HFF-Myc (cell line): ENCODE results near the gene CHRNA9.
"Not testable (repeated sequence)": the region's sequence is repeated elsewhere in the genome, so short reads cannot be mapped to it uniquely, and the experiment has no call there.

Experiments
- DNase-seq: peaks from one replicate; pipeline ENCODE4 v3.0.0-alpha.2; 2011; ENCODE audit warnings: low read depth; ENCODE audit errors: extremely low read depth
- H3K4me3 ChIP-seq: replicated peaks from 2 replicates; pipeline ENCODE4 v1.5.1; 2011; ENCODE audit warnings: low read depth, mild to moderate bottlenecking, control low read depth, low read length
- CTCF ChIP-seq: IDR thresholded peaks from 2 replicates; pipeline ENCODE4 v1.5.1; 2012; ENCODE audit warnings: mild to moderate bottlenecking, low read depth, low read length, control low read depth; ENCODE audit errors: missing control alignments

Gene CHRNA9

GRCh38 chr4:40375620-40376019 lies 40.5 kb downstream of the CHRNA9 start:
- no peak for TF ChIP-seq CTCF

GRCh38 chr4:40377512-40378365 lies 42.6 kb downstream of the CHRNA9 start:
- DNase-seq, result no peak
- no peak for TF ChIP-seq CTCF
- H3K4me3 ChIP-seq, result no peak overlapping the region

More at GRCh38 chr4:40375620-40376019, 40.5 kb downstream of the CHRNA9 start:
- no peak overlapping the region for H3K4me3 ChIP-seq
- no peak for DNase-seq

- H3K4me3 ChIP-seq, result no peak overlapping the region
- TF ChIP-seq CTCF, result no peak
- DNase-seq, result no peak
Measured at GRCh38 chr4:40378619-40379018, 43.5 kb downstream of the CHRNA9 start.

- DNase-seq, result no peak
- no peak overlapping the region for H3K4me3 ChIP-seq
- TF ChIP-seq CTCF, result no peak
Measured at GRCh38 chr4:40379248-40379647, 44.1 kb downstream of the CHRNA9 start.

- no peak for DNase-seq
- no peak overlapping the region for H3K4me3 ChIP-seq
- TF ChIP-seq CTCF, result no peak
Measured at GRCh38 chr4:40380647-40381046, 45.5 kb downstream of the CHRNA9 start.

GRCh38 chr4:40388239-40388638 lies 53.1 kb downstream of the CHRNA9 start:
- TF ChIP-seq CTCF, result no peak
- DNase-seq, result no peak
- no peak overlapping the region for H3K4me3 ChIP-seq

- no peak overlapping the region for H3K4me3 ChIP-seq
- no peak for TF ChIP-seq CTCF
- no peak for DNase-seq
Measured at GRCh38 chr4:40389986-40390385, 54.9 kb downstream of the CHRNA9 start.

- DNase-seq, H3K4me3 ChIP-seq: not testable (repeated sequence)
Measured at GRCh38 chr4:40392241-40392640, 57.1 kb downstream of the CHRNA9 start.
